OCI-M1 (cell line): ENCODE measurements around the gene RRAGD.
"Not testable (repeated sequence)": the region's sequence is repeated elsewhere in the genome, so short reads cannot be mapped to it uniquely, and the experiment has no call there.

Experiments used
- DNase-seq: peaks from one replicate; lab custom pipeline; 2025; lab: John Stamatoyannopoulos, UW

RRAGD gene

DNA sequence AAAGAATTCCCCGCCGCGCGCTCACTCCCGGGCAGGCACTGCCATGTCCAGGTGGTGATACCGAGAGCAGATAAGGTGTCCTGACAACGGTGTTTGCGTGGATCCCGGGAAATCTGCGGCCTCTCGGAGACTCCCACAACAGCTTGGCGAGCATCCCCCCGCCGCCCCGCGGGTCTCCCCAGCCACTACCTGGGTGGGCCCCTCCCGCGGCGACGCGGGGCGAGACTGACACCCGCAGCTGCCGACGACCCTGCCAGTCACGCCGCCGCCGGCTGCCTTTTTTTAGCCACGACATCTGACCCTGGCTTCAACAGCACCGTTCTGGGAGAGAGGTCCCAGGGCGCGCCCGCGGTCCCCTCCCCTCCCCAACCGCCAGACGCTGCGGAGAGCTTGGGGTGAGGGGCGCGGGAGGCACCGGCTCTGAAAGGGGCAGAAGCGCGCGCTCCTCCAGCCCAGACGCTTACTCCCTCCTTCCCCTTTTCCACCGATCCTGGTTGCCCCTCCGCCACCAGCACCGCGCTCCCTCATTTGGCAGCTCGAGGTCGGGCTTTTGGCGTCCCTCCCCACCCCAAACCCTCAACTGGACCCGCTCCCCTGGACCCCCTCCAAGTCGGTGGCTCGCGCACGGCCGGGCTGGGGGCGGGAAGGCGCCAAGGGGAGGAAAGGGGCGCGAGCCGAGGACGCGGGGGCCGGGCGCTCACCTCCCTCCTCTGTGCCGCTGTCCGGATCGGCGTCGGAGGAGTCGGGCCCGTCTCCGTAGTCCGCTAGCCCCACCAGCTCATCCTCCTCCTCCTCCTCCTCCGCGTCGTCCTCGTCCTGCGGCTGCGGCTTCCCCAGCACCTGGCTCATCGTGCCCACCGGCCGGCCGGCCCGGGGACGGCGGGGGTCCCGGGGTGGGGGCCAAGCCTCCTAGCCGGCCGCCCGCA lies 665 bp downstream of the RRAGD start:
- peak; percentile 63 for DNase-seq

DNA sequence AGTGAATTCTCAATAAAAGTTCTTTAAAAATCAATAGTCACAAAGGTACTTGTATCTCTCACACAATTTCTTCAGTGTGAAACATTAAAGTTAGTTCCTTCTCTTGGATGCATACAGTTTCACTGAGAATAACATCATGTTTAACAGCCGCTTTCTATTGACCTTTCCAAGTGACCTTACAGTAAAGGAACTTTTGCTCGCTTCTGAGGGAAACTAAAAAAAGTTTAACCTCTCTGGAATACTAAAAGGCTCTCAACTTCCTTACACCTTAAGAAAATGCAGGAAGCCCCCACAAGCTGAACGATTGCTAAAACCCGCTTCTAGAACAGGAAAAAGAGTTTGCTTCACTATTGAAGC lies 1.3 kb downstream of the RRAGD start:
- DNase-seq, result peak; percentile 51

DNA sequence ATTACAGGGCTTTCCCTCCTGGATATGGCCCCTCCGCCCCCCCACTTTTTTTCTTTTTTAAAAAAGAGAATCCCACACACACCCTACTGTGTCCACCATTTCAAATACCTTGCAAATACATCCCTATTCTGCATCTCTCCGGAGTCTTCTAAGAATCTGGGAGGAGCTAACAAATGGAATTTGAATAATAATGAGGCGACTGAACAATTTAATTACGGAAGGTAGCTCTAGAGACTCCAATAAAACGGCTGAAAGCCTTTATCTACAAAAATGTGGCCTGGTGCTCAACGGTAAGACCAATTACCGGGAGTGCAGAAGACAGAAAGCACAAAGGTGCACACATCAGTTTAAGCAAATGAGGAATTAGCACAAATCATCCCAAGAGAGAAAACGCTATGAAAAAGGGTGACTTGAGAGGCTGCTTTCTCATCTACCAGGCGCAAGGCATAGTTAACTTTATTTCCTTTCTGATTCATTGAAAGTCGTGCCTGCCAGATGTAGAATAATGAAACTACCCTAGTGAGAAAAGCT lies 1.8 kb downstream of the RRAGD start:
- DNase-seq, result no peak

- no peak for DNase-seq
Measured at GRCh38 chr6:89409461-89410035, 2.5 kb downstream of the RRAGD start.

DNA sequence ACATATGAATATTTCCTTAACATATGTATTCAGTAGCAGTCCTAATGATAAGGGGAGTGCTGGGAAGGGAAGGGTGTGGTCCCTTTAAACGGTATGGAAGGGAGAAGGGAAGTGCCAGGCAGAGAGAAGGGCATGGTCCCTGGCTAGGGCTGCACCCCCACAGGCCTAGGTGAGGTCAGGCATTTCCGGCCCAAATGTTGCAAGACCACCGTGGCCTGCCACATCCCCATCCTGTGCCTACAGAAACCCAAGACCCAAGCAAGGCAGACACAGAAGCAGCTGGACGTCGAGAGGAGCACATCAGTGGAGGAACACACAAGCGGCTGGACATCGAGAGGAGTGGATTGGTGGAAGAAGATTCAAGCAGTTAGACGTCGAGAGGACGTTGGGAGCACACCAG lies 5.9 kb downstream of the RRAGD start:
- DNase-seq, result no peak

DNA sequence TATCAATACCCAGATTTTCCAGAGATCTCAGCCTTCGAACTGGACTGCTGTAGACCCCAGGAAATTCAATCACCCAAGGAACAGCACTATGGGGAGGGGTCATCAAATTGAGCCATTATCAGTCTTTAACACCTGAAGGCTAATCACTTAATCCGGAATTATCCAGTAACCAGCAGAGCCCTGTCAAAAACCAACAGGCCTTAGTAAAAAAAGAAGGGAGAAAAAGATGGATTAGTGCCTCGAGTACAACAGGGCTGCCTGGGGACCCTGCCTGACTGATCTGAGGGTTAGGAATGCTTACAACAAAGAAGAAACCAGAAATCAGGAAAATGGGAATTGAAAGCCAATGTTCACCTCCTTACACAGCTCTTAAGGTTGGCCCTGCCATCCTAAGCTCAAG lies 7.6 kb downstream of the RRAGD start:
- no peak for DNase-seq

- no peak for DNase-seq
Measured at GRCh38 chr6:89402776-89403175, 9.3 kb downstream of the RRAGD start.

- no peak for DNase-seq
Measured at GRCh38 chr6:89400912-89401399, 11.1 kb downstream of the RRAGD start.

GRCh38 chr6:89400050-89400449 lies 12.0 kb downstream of the RRAGD start:
- DNase-seq, result no peak

- no peak for DNase-seq
Measured at GRCh38 chr6:89398762-89399525, 13.1 kb downstream of the RRAGD start.

DNA sequence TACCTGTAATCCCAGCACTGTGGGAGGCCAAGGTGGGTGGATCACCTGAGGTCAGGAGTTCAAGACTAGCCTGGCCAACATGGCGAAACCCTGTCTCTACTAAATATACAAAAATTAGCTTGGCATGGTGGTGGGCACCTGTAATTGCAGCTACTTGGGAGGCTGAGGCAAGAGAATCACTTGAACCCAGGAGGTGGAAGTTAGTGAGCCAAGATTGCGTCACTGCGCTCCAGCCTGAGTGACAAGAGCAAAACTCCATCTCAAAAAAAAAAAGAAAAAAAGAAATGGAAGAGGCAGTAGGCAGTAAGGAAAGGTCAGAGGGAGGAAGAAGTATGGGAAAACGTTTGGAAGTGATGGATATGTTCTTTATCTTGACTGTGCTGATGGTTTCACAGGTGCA lies 14.2 kb downstream of the RRAGD start:
- not testable (repeated sequence) for DNase-seq

GRCh38 chr6:89393659-89394058 lies 18.4 kb downstream of the RRAGD start:
- DNase-seq, result no peak

- DNase-seq, result no peak
Measured at GRCh38 chr6:89392823-89393222, 19.2 kb downstream of the RRAGD start.

- DNase-seq, result no peak
Measured at GRCh38 chr6:89388846-89389245, 23.2 kb downstream of the RRAGD start.

- DNase-seq, result no peak
Measured at GRCh38 chr6:89387516-89388201, 24.4 kb downstream of the RRAGD start.

GRCh38 chr6:89386917-89387491 lies 25.1 kb downstream of the RRAGD start:
- DNase-seq, result no peak

DNA sequence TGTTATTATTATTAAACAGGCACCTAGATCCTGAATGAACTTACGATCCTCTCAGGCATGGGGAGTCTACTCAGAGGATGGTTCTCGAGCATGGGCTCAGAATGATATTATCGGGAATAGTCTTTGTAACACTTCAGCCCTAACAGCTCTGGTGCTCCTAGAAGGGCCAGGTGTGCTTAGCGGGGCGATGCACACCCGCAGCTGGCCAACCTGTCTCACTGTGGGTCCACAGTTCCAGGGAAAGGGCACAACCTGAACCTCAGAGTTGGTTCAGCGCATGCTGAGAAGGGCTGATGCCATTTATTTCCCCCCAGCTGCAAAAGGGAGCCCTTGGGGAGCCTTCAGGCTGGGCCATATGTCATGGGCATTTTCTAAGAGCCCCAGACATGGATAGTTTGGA lies 26.2 kb downstream of the RRAGD start:
- no peak for DNase-seq

- no peak for DNase-seq
Measured at GRCh38 chr6:89385156-89385667, 26.9 kb downstream of the RRAGD start.

DNA sequence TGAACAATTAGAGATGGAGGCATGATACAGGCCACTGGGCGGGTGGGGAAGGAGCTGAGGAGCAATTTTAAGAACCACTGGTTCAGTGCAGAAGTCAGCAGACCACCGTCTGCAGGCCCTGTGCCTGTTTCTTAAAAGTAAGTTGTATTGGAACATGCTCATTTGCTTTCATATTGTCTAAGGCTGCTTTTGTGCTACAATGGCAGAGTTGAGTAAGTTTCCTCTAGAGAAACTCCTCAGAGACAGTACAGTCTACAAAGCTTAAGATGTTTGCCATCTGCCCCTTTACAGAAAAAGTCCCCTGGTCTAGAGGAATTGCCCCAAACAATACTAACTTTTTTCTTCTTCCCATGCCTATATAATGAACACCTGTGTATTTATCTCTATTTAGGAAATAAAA lies 31.0 kb downstream of the RRAGD start:
- no peak for DNase-seq

DNA sequence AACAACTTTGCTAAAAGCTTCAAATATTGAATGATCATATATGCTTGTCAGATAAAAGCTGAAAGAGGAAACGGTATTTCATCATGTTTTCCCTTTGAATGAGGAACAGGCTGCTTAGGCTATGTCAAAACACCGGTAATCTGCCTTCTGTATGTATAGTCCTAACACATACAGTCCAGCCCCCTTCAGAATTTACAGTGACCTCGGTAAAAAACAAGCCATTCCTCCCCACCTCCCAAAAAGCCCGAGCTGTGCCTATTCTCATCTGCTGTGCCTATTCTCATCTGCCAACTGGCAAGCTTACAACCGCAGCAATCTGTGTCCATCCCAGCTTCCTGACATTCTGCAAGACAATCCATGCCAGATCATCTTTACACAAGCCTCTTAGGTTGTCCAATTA lies 32.8 kb downstream of the RRAGD start:
- DNase-seq, result peak; percentile 89

- DNase-seq, result no peak
Measured at GRCh38 chr6:89378628-89379027, 33.4 kb downstream of the RRAGD start.
